ENCODE measurements around the gene WNT5A.

- TF ChIP-seq POLR2A (IDR thresholded peaks at IDR 0.05) = no peak
- no peak for TF ChIP-seq CTCF (IDR thresholded peaks at IDR 0.05)
These were observed 7.9 kb upstream of the WNT5A start for GRCh38 chr3:55494976-55495375.

Measured in uterus (tissue), 2 donors.